Gastroesophageal sphincter (tissue), 3 donors: Measurements from ENCODE around the gene SASH1.

ENCODE experiments used
- CTCF ChIP-seq, 4 experiments: fragments of 200-600 bp in 2 of 4; fragments of 450-650 bp in 2 of 4; sonication (generic) in 1 of 4; IDR thresholded peaks; one replicate each; pipeline ENCODE4 v1.5.1; 2017 to 2019; ENCODE audit warnings: antibody characterized with exemption in 4 of 4, mild to moderate bottlenecking in 2 of 4, moderate library complexity in 2 of 4
- POLR2A ChIP-seq, 2 donors: fragments of 450-650 bp; IDR thresholded peaks; one replicate each; pipeline ENCODE4 v1.6.1; 2017; ENCODE audit warnings: antibody characterized with exemption in 2 of 2, mild to moderate bottlenecking in 2 of 2, moderate library complexity in 1 of 2
- POLR2AphosphoS5 ChIP-seq: sonication (generic); formaldehyde crosslinking; IDR thresholded peaks from one replicate; pipeline ENCODE4 v1.6.1; 2017; ENCODE audit warnings: antibody characterized with exemption

GRCh38 chr6:148513145-148514071, 170.8 kb downstream of the SASH1 start:
- TF ChIP-seq CTCF (IDR thresholded peaks at IDR 0.05): no peak
- no peak for TF ChIP-seq POLR2AphosphoS5
- TF ChIP-seq POLR2A (IDR thresholded peaks at IDR 0.05): peak in 1 of 2 donors; percentile 30
